Ureter (tissue), 1 donor: ENCODE data around the gene PPIP5K1. TPM values are rescaled to one million over a fixed set of nuclear protein-coding genes. Genes with fewer than 3 reads are reported as not detected.
"Not testable (repeated sequence)": the region's sequence is repeated elsewhere in the genome, so short reads cannot be mapped to it uniquely, and the experiment has no call there.

Experiments
- DNase-seq: peaks from one replicate; pipeline ENCODE4 v3.0.0-alpha.2; 2020; ENCODE audit warnings: low spot score
- total RNA-seq: library from RNA; stranded (reverse); gene quantifications from one replicate; pipeline ENCODE4 v1.2.4, GENCODE V29; 2023
- donor health status: DM: yes; HTN: yes; CAD: no.

PPIP5K1 gene
- total RNA-seq, 1 donor from 2014 or later, result 120 TPM

DNA sequence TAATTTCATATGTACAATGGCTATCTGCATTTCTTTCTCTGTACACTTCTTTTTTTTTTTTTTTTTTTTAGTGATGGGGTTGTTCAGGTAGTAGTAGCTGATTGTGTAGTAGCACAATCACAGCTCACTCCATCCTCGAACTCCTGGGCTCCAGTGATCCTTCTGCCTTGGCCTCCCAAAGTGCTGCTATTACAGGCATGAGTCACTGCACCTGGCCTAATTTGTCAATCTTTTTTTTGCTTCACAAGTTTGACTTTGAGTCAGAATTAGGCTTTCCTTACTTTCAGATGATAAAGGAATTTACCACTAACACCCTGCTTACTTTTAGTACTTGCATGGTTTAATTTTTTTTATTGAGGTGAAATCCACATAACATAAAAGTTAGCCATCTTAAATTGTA is 44.6 kb downstream of the PPIP5K1 start:
- DNase-seq, result no peak

DNA sequence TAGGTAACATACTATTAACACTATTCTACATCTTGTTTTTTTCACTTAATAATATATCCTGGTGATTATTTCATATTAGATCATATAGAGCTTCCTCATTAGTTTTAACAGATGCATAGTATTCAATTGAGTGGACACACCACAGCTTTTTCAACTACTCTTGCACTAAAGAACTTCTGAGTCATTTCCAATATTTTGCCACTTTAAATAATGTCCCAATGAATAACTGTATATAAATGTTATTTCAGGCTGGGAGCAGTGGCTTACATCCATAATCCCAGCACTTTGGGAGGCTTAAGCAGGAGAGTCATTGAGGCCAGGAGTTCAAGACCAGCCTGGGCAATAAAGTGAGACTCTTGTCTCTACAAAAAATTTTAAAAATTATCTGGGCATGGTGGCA is 45.7 kb downstream of the PPIP5K1 start:
- DNase-seq, result no peak

DNA sequence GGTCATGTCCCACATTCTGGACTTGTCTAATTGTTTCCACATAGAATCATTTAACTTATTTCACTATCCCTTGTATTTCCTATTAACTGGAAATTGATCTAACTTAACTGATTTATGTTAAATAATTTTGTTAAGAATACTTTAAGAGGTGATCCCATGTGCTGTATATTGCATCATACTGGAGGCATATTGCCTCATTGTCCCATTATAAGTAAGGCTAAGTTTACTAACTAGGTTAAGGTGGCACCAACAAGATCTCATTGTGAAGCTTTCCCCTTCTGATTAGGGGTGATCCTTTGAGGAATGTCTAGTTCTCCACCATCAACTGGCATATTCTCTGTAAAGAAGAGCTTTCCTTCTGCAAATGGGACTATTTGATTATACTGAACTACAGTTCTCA is 48.2 kb downstream of the PPIP5K1 start:
- no peak for DNase-seq

DNA sequence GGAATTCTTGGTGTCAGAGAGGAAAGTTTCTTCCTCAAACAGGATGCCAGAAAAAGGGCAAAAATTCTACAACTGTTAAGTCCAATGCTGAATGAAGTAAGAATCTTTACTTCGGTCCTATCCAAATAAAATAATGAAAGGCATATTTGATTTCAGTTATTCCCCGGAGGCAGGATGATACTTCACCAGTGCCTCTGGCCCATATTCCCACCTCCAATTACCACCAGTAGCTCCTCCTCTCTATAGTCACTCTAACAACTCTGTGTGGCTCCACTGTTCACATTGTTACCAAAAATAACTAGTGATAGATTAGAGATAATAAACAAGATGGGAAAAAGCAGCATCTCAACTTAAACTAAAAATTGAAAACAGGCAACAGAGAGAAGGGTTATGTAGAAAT is 51.9 kb downstream of the PPIP5K1 start:
- DNase-seq, result no peak

DNA sequence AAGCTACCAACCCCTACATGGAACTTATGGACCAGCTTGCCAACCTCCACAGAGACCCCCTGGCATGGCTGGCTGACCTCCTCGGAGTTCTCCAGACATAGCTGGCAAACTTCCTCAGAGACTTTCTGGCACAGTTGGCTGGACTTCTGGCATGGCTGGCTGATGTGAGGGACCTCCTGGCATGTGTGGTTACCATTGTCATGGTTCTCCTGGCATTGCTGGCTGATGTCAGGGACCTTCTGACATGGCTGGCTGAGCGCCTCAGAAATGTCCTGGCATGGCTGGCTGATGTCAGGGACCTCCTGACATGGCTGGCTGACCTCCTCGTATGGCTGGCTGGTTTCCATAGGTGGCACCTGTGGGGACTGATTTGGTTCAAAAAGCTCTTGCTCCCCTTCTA is 55.1 kb downstream of the PPIP5K1 start:
- no peak for DNase-seq

DNA sequence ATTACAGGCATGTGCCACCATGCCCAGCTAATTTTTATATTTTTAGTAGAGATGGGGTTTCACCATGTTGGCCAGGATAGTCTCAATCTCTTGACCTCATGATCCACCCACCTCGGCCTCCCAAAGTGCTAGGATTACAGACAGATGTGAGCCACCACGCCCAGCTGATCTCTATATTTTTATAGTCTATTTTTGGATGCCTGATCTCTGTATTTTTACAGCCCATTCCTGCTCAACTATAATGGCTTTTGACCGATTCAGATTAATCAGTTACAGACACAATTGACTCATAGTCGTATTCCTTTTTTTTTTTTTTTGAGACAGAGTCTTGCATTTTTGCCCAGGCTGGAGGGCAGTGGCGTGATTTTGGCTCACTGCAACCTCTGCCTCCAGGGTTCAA is 57.2 kb downstream of the PPIP5K1 start:
- not testable (repeated sequence) for DNase-seq

DNA sequence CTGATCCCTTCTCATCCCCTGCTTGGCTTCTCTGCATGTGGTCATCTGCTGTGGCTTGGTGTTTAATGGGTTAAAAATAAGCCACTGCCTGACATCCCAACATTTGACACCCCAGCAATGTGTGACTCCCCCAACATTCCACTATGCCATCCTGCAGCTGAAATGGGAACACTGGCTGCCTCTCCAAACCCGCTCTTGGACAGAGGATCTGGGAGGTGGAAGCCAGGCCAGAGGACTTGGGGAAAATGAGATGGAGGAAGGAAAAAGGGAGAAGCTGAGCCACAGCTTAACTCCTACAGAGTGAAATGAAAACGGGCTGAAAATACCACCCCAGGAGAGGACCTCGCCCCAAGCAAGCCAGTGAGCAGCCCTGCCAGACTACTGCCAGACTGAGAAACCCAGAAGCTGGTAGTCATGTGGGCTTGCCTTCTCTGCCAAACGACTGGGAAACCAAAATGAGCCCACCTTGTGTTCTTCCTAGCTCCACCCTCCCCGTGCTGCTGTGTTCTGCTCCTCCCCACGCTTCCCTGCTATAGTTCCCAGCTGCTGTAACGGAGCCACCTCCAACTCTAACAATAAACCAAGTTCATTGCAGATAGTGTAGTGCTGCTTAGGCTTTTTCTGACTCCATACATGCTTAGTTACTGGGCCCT is 58.9 kb downstream of the PPIP5K1 start:
- no peak for DNase-seq

DNA sequence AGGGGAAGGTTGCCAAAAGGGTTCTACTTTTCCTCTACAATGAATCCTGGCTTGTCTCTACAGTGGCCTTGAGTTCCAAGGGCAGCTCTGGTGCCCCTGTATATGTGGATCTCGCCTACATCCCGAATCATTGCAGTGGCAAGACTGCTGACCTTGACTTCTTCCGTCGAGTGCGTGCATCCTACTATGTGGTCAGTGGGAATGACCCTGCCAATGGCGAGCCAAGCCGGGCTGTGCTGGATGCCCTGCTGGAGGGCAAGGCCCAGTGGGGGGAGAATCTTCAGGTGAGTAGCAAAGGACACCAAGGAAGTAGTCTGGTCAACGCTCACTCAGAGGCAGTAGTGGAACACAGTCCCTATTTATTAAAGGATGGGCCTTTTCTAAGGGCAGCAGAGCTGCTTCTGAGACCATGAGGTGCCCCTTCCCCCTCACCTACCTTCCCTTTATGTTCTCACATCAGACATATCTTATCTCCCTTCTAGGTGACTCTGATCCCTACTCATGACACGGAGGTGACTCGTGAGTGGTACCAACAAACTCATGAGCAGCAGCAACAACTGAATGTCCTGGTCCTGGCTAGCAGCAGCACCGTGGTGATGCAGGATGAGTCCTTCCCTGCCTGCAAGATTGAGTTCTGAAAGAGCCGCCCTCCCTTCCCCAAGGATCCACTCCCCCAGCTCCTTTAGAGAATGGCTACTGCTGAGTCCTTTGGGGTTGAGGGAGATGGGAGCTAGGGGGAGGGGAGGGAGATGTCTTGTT is 60.2 kb downstream of the PPIP5K1 start:
- no peak for DNase-seq

DNA sequence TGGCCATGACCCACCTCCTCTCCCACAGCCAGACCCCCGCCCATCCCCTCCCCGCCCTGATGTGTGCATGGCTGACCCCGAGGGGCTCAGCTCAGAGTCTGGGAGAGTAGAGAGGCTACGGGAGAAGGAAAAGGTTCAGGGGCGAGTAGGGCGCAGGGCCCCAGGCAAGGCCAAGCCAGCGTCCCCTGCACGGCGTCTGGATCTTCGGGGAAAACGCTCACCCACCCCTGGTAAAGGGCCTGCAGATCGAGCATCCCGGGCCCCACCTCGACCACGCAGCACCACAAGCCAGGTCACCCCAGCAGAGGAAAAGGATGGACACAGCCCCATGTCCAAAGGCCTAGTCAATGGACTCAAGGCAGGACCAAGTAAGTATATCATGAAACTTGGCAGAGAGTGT is 60.9 kb downstream of the PPIP5K1 start:
- no peak for DNase-seq

DNA sequence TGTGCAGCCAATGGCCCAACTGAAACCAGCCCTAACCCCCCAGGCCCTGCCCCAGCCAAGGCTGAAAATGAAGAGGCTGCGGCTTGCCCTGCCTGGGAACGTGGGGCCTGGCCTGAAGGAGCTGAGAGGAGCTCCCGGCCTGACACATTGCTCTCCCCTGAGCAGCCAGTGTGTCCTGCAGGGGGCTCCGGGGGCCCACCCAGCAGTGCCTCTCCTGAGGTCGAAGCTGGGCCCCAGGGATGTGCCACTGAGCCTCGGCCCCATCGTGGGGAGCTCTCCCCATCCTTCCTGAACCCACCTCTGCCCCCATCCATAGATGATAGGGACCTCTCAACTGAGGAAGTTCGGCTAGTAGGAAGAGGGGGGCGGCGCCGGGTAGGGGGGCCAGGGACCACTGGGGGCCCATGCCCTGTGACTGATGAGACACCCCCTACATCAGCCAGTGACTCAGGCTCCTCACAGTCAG is 61.4 kb downstream of the PPIP5K1 start:
- no peak for DNase-seq

DNA sequence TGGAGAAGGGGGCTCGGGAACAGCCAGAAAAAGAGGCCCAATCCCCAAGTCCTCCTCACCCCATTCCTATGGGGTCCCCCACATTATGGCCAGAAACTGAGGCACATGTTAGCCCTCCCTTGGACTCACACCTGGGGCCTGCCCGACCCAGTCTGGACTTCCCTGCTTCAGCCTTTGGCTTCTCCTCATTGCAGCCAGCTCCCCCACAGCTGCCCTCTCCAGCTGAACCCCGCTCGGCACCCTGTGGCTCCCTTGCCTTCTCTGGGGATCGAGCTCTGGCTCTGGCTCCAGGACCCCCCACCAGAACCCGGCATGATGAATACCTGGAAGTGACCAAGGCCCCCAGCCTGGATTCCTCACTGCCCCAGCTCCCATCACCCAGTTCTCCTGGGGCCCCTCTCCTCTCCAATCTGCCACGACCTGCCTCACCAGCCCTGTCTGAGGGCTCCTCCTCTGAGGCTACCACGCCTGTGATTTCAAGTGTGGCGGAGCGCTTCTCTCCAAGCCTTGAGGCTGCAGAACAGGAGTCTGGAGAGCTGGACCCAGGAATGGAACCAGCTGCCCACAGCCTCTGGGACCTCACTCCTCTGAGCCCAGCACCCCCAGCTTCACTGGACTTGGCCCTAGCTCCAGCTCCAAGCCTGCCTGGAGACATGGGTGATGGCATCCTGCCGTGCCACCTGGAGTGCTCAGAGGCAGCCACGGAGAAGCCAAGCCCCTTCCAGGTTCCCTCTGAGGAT is 62.0 kb downstream of the PPIP5K1 start:
- DNase-seq, result no peak

DNA sequence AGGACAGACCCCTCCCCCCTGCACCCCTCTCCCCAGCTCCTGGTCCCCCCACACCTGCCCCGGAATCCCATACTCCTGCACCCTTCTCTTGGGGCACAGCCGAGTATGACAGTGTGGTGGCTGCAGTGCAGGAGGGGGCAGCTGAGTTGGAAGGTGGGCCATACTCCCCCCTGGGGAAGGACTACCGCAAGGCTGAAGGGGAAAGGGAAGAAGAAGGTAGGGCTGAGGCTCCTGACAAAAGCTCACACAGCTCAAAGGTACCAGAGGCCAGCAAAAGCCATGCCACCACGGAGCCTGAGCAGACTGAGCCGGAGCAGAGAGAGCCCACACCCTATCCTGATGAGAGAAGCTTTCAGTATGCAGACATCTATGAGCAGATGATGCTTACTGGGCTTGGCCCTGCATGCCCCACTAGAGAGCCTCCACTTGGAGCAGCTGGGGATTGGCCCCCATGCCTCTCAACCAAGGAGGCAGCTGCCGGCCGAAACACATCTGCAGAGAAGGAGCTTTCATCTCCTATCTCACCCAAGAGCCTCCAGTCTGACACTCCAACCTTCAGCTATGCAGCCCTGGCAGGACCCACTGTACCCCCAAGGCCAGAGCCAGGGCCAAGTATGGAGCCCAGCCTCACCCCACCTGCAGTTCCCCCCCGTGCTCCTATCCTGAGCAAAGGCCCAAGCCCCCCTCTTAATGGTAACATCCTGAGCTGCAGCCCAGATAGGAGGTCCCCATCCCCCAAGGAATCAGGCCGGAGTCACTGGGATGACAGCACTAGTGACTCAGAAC is 62.8 kb downstream of the PPIP5K1 start:
- no peak for DNase-seq

DNA sequence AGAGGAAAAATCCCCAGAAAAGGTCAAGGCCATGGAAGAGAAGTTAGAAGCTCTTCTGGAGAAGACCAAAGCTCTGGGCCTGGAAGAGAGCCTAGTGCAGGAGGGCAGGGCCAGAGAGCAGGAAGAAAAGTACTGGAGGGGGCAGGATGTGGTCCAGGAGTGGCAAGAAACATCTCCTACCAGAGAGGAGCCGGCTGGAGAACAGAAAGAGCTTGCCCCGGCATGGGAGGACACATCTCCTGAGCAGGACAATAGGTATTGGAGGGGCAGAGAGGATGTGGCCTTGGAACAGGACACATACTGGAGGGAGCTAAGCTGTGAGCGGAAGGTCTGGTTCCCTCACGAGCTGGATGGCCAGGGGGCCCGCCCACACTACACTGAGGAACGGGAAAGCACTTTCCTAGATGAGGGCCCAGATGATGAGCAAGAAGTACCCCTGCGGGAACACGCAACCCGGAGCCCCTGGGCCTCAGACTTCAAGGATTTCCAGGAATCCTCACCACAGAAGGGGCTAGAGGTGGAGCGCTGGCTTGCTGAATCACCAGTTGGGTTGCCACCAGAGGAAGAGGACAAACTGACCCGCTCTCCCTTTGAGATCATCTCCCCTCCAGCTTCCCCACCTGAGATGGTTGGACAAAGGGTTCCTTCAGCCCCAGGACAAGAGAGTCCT is 63.6 kb downstream of the PPIP5K1 start:
- no peak for DNase-seq

DNA sequence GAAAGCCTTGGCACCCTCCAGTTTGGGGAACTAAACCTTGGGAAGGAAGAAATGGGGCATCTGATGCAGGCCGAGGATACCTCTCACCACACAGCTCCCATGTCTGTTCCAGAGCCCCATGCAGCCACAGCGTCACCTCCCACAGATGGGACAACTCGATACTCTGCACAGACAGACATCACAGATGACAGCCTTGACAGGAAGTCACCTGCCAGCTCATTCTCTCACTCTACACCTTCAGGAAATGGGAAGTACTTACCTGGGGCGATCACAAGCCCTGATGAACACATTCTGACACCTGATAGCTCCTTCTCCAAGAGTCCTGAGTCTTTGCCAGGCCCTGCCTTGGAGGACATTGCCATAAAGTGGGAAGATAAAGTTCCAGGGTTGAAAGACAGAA is 64.9 kb downstream of the PPIP5K1 start:
- no peak for DNase-seq

DNA sequence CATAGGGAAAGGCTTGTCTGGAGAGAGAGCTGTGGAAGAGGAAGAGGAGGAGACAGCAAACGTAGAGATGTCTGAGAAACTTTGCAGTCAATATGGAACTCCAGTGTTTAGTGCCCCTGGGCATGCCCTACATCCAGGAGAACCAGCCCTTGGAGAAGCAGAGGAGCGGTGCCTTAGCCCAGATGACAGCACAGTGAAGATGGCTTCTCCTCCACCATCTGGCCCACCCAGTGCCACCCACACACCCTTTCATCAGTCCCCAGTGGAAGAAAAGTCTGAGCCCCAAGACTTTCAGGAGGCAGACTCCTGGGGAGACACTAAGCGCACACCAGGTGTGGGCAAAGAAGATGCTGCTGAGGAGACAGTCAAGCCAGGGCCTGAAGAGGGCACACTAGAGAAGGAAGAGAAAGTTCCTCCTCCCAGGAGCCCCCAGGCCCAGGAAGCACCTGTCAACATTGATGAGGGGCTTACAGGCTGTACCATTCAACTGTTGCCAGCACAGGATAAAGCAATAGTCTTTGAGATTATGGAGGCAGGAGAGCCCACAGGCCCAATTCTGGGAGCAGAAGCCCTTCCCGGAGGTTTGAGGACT is 65.7 kb downstream of the PPIP5K1 start:
- DNase-seq, result no peak

DNA sequence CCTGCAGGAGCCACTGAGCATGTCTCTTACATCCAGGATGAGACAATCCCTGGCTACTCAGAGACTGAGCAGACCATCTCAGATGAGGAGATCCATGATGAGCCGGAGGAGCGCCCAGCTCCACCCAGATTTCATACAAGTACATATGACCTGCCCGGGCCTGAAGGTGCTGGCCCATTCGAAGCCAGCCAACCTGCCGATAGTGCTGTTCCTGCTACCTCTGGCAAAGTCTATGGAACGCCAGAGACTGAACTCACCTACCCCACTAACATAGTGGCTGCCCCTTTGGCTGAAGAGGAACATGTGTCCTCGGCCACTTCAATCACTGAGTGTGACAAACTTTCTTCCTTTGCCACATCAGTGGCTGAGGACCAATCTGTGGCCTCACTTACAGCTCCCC is 66.4 kb downstream of the PPIP5K1 start:
- DNase-seq, result no peak

DNA sequence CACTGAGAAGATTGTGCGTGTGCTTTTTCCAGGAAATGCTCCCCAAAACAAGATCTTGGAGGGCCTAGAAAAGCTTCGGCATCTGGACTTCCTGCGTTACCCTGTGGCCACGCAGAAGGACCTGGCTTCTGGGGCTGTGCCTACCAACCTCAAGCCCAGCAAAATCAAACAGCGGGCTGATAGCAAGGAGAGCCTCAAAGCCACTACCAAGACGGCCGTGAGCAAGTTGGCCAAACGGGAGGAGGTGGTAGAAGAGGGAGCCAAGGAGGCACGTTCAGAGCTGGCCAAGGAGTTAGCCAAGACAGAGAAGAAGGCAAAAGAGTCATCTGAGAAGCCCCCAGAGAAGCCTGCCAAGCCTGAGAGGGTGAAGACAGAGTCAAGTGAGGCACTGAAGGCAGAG is 67.8 kb downstream of the PPIP5K1 start:
- no peak for DNase-seq

DNA sequence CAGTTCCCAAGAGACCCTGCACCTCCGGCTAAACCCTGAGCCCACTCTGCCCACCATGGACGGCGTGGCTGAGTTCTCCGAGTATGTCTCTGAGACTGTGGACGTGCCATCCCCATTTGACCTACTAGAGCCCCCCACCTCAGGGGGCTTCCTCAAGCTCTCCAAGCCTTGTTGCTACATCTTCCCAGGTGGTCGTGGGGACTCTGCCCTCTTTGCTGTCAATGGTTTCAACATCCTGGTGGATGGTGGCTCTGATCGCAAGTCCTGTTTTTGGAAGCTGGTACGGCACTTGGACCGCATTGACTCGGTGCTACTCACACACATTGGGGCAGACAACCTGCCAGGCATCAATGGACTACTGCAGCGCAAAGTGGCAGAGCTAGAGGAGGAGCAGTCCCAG is 68.6 kb downstream of the PPIP5K1 start:
- DNase-seq, result no peak

DNA sequence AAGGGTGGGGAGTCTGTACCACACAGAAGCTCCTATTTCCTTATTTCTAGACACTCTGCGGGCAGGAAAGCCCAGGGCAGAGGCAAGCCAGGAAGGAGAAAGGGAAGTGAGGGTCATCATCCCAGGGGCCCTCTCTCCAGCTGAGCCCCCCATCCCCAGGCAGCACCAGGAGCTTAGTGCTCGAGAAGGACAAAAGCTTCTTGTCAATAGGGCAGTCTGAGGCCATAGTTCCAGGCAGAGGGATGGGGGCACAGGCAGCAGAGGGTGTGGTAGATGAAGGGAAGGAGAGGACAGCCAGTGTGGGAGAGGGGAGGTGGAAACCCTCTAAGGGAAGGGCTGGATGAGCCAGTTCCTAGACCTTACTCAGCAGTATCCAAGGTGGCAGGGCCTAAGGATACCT is 69.9 kb downstream of the PPIP5K1 start:
- DNase-seq, result no peak

DNA sequence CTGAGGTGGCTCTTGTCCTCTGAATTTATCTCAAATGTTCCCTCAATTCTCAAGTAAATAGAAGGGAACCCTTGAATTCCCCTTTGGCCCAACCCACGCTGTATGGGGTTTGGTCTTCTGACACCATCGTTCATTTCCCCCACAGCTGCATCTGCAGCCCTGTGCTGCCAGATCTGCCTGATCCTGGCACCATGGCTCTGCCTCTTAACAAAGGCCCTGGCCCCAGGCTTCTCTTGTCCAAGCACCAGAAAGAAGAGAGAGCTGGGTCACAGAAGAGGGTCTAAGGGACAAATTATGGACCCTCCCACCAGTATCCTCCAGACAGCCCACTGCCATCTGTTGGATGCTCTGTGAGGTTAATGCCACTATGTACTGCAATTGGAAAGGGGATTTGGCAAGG is 70.8 kb downstream of the PPIP5K1 start:
- DNase-seq, result no peak

DNA sequence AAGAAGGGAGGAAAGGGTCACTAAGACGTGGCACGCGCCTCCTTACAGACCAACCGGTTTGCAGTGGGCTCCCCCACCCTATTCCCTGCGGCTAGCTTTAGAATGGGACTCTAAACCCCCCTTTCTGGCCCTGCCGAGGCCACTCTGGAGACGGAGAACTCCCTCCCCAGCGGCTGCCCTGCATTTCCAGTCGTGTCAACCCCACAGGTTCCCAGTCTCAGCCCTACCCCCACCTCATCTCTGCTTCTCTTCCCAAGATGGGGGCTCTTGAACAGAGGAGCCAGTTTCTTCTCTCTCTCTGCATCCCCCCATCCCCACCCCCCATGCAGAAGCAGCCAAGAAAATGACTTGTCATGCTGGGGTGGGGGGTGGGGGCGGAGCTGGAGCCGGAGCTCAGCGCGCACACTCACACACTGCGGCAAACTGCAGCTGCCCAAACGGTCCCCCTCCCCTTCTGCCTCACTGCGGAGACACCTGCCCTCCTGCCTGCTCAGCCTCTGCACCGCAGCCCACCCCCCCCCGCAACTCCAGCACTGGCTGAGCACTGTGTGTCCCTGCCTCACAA is 71.7 kb downstream of the PPIP5K1 start:
- DNase-seq, result no peak
